ENCODE results near the gene STXBP5L.
A peak's percentile ranks its signal among the peaks of the same experiment; 100 is the strongest.
"Not testable (repeated sequence)": the region's sequence is repeated elsewhere in the genome, so short reads cannot be mapped to it uniquely, and the experiment has no call there.

STXBP5L gene

GRCh38 chr3:121232309-121233225 is 324.6 kb downstream of the STXBP5L start:
- DNase-seq = no peak

GRCh38 chr3:121243208-121243607 is 335.2 kb downstream of the STXBP5L start:
- no peak for DNase-seq

- DNase-seq = no peak
These were observed 344.7 kb downstream of the STXBP5L start for GRCh38 chr3:121252676-121253075.

GRCh38 chr3:121269389-121269788 is 361.4 kb downstream of the STXBP5L start:
- DNase-seq = no peak

GRCh38 chr3:121274411-121274810 is 366.4 kb downstream of the STXBP5L start:
- DNase-seq = no peak

- no peak for DNase-seq
These were observed 387.4 kb downstream of the STXBP5L start for GRCh38 chr3:121295452-121295851.

- DNase-seq = no peak
These were observed 388.0 kb downstream of the STXBP5L start for GRCh38 chr3:121295979-121296378.

- DNase-seq = no peak
These were observed 416.3 kb downstream of the STXBP5L start for GRCh38 chr3:121324320-121324719.

- DNase-seq = no peak
These were observed 422.1 kb downstream of the STXBP5L start for GRCh38 chr3:121330118-121330517.

- no peak for DNase-seq
These were observed 422.6 kb downstream of the STXBP5L start for GRCh38 chr3:121330634-121331033.

- not testable (repeated sequence) for DNase-seq
These were observed 448.0 kb downstream of the STXBP5L start for GRCh38 chr3:121355960-121356359.

- DNase-seq = no peak
These were observed 454.2 kb downstream of the STXBP5L start for GRCh38 chr3:121362035-121362734.

GRCh38 chr3:121388308-121388707 is 480.3 kb downstream of the STXBP5L start:
- DNase-seq = not testable (repeated sequence)

- not testable (repeated sequence) for DNase-seq
These were observed 488.0 kb downstream of the STXBP5L start for GRCh38 chr3:121395967-121396366.

GRCh38 chr3:121398051-121398450 is 490.0 kb downstream of the STXBP5L start:
- not testable (repeated sequence) for DNase-seq

- no peak for DNase-seq
These were observed 491.8 kb downstream of the STXBP5L start for GRCh38 chr3:121399820-121400219.

- DNase-seq = no peak
These were observed 497.6 kb downstream of the STXBP5L start for GRCh38 chr3:121405631-121406030.

GRCh38 chr3:121411523-121411922 is 503.5 kb downstream of the STXBP5L start:
- DNase-seq = no peak

- DNase-seq = no peak
These were observed 506.9 kb downstream of the STXBP5L start for GRCh38 chr3:121414924-121415323.

- no peak for DNase-seq
These were observed 510.2 kb downstream of the STXBP5L start for GRCh38 chr3:121418182-121418581.

GRCh38 chr3:121424549-121424948 is 516.5 kb downstream of the STXBP5L start:
- DNase-seq = no peak

GRCh38 chr3:121430664-121431215 is 522.7 kb downstream of the STXBP5L start:
- DNase-seq = peak; percentile 2

GRCh38 chr3:121431726-121432517 is 523.9 kb downstream of the STXBP5L start:
- peak; percentile 48 for DNase-seq

Data from NCI-H69 (cell line).